GM12878 (cell line): ENCODE results near the gene C3orf38. TPM values are rescaled to one million over a fixed set of nuclear protein-coding genes. Genes with fewer than 3 reads are reported as not detected.

Source experiments
- ATAC-seq: fragments of 200-7000 bp; cut with Tn5 transposase; 3 replicates; pipeline ENCODE4 v1.9.1; 2020; ENCODE audit warnings: mild to moderate bottlenecking, moderate library complexity
- BruUV-seq: library from RNA; stranded (reverse); fragments of 400-500 nt; replicated peaks from 2 replicates; lab custom pipeline; 2021; lab: Mats Ljungman, UMichigan
- CTCF ChIA-PET: fragments of 300-600 bp; sonication (Branson Sonifier 250); formaldehyde crosslinking; extraction: SDS; loops from one replicate; lab custom pipeline; 2021; ENCODE audit warnings: inconsistent platforms; lab: Yijun Ruan, JAX
- POLR2A ChIA-PET: fragments of 350-600 bp; formaldehyde crosslinking; extraction: SDS; loops from one replicate; lab custom pipeline; 2021; ENCODE audit warnings: inconsistent platforms; lab: Charles Lee
- RAD21 ChIA-PET: fragments of 300-600 bp; sonication (Branson Sonifier 250); formaldehyde crosslinking; loops from one replicate; lab custom pipeline; 2023; ENCODE audit warnings: antibody characterized with exemption; ENCODE audit not compliant: unreplicated experiment; lab: Charles Lee
- SMC1A ChIA-PET: fragments of 300-600 bp; sonication (Branson Sonifier 250); formaldehyde crosslinking; loops from one replicate; lab custom pipeline; 2023; ENCODE audit not compliant: unreplicated experiment, uncharacterized antibody; lab: Charles Lee
- DNase-seq: peaks from one replicate; pipeline ENCODE4 v3.0.0-alpha.2; 2011; ENCODE audit warnings: low read depth, low spot score
- FAIRE-seq: peaks from 3 replicates; lab custom pipeline; 2011; peaks lifted over from hg19 to GRCh38; lab: Jason Lieb, UNC
- H2AFZ ChIP-seq: 2 replicates; pipeline ENCODE4 v1.6.0; 2011; ENCODE audit warnings: low read depth, low read length, control low read depth; ENCODE audit not compliant: control insufficient read depth
- H3K27ac ChIP-seq: 2 replicates; pipeline ENCODE4 v1.5.1; 2011; ENCODE audit warnings: control low read depth; ENCODE audit not compliant: control insufficient read depth, insufficient read depth
- H3K27me3 ChIP-seq, 2 experiments: replicated peaks in 1 of 2; 2 replicates each; pipeline versions ENCODE4 v1.6.0 to v1.6.1; 2011; ENCODE audit warnings: low read length in 1 of 2; ENCODE audit not compliant: control insufficient read depth in 2 of 2, insufficient read depth in 2 of 2
- H3K36me3 ChIP-seq, 2 experiments: 2 replicates each; pipeline ENCODE4 v1.5.1; 2011; ENCODE audit warnings: low read length in 1 of 2; ENCODE audit not compliant: control insufficient read depth in 2 of 2, insufficient read depth in 2 of 2
- H3K4me1 ChIP-seq: 2 replicates; pipeline ENCODE4 v1.6.1; 2011; ENCODE audit warnings: mild to moderate bottlenecking, low read length, moderate library complexity, mixed read lengths; ENCODE audit not compliant: control insufficient read depth, insufficient read depth
- H3K4me2 ChIP-seq: 2 replicates; pipeline ENCODE4 v1.6.0; 2011; ENCODE audit warnings: control low read depth; ENCODE audit not compliant: control insufficient read depth, insufficient read depth
- H3K4me3 ChIP-seq: fragments of 200-600 bp; sonication (generic); 2 replicates; pipeline ENCODE4 v1.5.1; 2016
- H3K79me2 ChIP-seq: 2 replicates; pipeline ENCODE4 v1.6.0; 2011; ENCODE audit warnings: low read length; ENCODE audit not compliant: control insufficient read depth, insufficient read depth
- H3K9ac ChIP-seq: 2 replicates; pipeline ENCODE4 v1.8.0; 2011; ENCODE audit warnings: low read length, control low read depth, mixed read lengths; ENCODE audit not compliant: control insufficient read depth, insufficient read depth
- H3K9me3 ChIP-seq: replicated peaks from 3 replicates; pipeline ENCODE4 v1.5.1; 2011; ENCODE audit warnings: mild to moderate bottlenecking, low read length; ENCODE audit not compliant: control insufficient read depth, insufficient read depth
- H4K20me1 ChIP-seq: 2 replicates; pipeline ENCODE4 v1.6.0; 2011; ENCODE audit not compliant: control insufficient read depth, insufficient read depth
- CREB1 ChIP-seq: IDR thresholded peaks from 2 replicates; pipeline ENCODE4 v1.6.1; 2012; ENCODE audit warnings: low read depth, mild to moderate bottlenecking, inconsistent platforms
- POLR2AphosphoS5 ChIP-seq: IDR thresholded peaks from 2 replicates; pipeline ENCODE4 v1.6.1; 2011; ENCODE audit warnings: mild to moderate bottlenecking, low read length, inconsistent platforms
- RFX5 ChIP-seq: IDR thresholded peaks from 2 replicates; pipeline ENCODE4 v1.6.1; 2011; ENCODE audit warnings: low read depth, low read length, improper control_type of control experiment
- SIN3A ChIP-seq: IDR thresholded peaks from 2 replicates; pipeline ENCODE4 v1.6.1; 2012; ENCODE audit warnings: low read depth, low read length, improper control_type of control experiment
- SMAD1 ChIP-seq: fragments of 450-650 bp; IDR thresholded peaks from 2 replicates; pipeline ENCODE4 v1.6.1; 2018; ENCODE audit warnings: mild to moderate bottlenecking, low read depth; ENCODE audit not compliant: partially characterized antibody
- SMC3 ChIP-seq: IDR thresholded peaks from 2 replicates; pipeline ENCODE4 v1.6.1; 2011; ENCODE audit warnings: low read length, improper control_type of control experiment, borderline replicate concordance
- SUPT20H ChIP-seq: IDR thresholded peaks from 2 replicates; pipeline ENCODE4 v1.6.1; 2011; ENCODE audit warnings: low read depth, mild to moderate bottlenecking, low read length, moderate library complexity, borderline replicate concordance; ENCODE audit not compliant: control insufficient read depth
- TARDBP ChIP-seq: IDR thresholded peaks from 2 replicates; pipeline ENCODE4 v1.6.1; 2016; ENCODE audit warnings: borderline replicate concordance
- TCF7 ChIP-seq: IDR thresholded peaks from 2 replicates; pipeline ENCODE4 v1.6.1; 2014; ENCODE audit warnings: antibody characterized with exemption, borderline replicate concordance
- WRNIP1 ChIP-seq: IDR thresholded peaks from 2 replicates; pipeline ENCODE4 v1.6.1; 2011; ENCODE audit warnings: low read depth, low read length, improper control_type of control experiment, borderline replicate concordance
- YY1 ChIP-seq: IDR thresholded peaks from 2 replicates; pipeline ENCODE4 v1.6.1; 2011; ENCODE audit warnings: low read depth, mild to moderate bottlenecking, low read length
- ZNF622 ChIP-seq: fragments of 450-650 bp; IDR thresholded peaks from 2 replicates; pipeline ENCODE4 v1.6.1; 2017; ENCODE audit warnings: mild to moderate bottlenecking, inconsistent platforms
- ZSCAN29 ChIP-seq: fragments of 450-650 bp; IDR thresholded peaks from 2 replicates; pipeline ENCODE4 v1.6.1; 2017; ENCODE audit warnings: mild to moderate bottlenecking, moderate library complexity
- WGBS: methylation state at CpG from one replicate; pipeline ENCODE4 v1.1.6; 2016; ENCODE audit warnings: low lambda C conversion rate; ENCODE audit not compliant: insufficient replicate concordance, insufficient coverage; ENCODE audit errors: missing lambda C conversion rate; 5-methylcytosine and 5-hydroxymethylcytosine counted together
- in situ Hi-C: fragments of 300-500 bp; cut with MboI; formaldehyde crosslinking; loops from 9 replicates; pipeline ENCODE4 v1.14.3; 2018; ENCODE audit warnings: mixed read lengths
- intact Hi-C: fragments of 100-400 bp; cut with micrococcal nuclease; formaldehyde crosslinking; loops from one replicate; pipeline ENCODE4 v1.14.2; 2022; ENCODE audit not compliant: unreplicated experiment
- polyA plus RNA-seq, 11 experiments: library from polyadenylated mRNA; depleted of rRNA in 4 of 11; unstranded in 6 of 11; stranded (reverse) in 5 of 11; fragments of >200 nt; fragmentation: Nextera tagmentation in 4 of 11; fragmentation: Illumina TruSeq in 1 of 11; extraction: Ambion mirVana in 4 of 11; extraction: Trizol in 1 of 11; gene quantifications; 1 replicate in 1 of 11; 2 replicates in 10 of 11; pipeline versions ENCODE4 v1.2.1 to v1.2.3, GENCODE V29; 2011 to 2016; ENCODE audit warnings: inconsistent platforms in 2 of 11, missing spikeins in 2 of 11, low read depth in 1 of 11
- total RNA-seq, 4 experiments: library from RNA; depleted of rRNA in 3 of 4; stranded (reverse); fragments of >200 nt in 3 of 4; fragmentation: Illumina TruSeq in 1 of 4; extraction: Trizol in 1 of 4; gene quantifications; 2 replicates each; pipeline versions ENCODE4 v1.2.1 to v1.2.3, GENCODE V29; 2013 to 2021
- TF ChIP-seq, protein P1 (sequence below), 3 experiments: IDR thresholded peaks in 2 of 3; conservative IDR thresholded peaks in 1 of 3; 2 replicates each; pipeline ENCODE4 v1.5.1; 2011; ENCODE audit warnings: low read depth in 3 of 3, low read length in 3 of 3, mild to moderate bottlenecking in 3 of 3, control low read depth in 2 of 3, moderate library complexity in 2 of 3, inconsistent platforms in 1 of 3, mixed read lengths in 1 of 3; ENCODE audit not compliant: control insufficient read depth in 2 of 3, insufficient read depth in 1 of 3; ENCODE audit errors: extremely low read depth in 1 of 3
- TF ChIP-seq, protein P2 (sequence below): fragments of 450-650 bp; formaldehyde crosslinking; IDR thresholded peaks from 2 replicates; pipeline ENCODE4 v1.5.0; 2022; ENCODE audit warnings: mild to moderate bottlenecking, missing genetic modification characterization
- TF ChIP-seq, protein P3 (sequence below): fragments of 450-650 bp; IDR thresholded peaks from 2 replicates; pipeline ENCODE4 v1.6.1; 2017; ENCODE audit warnings: mild to moderate bottlenecking

Gene C3orf38
- total and polyA plus RNA-seq, 10 of the 15 experiments (the other 5 are each of a cell fraction or from before 2014, with no cell fraction given) = 23.0 to 47.9 (median 31.5) TPM

DNA sequence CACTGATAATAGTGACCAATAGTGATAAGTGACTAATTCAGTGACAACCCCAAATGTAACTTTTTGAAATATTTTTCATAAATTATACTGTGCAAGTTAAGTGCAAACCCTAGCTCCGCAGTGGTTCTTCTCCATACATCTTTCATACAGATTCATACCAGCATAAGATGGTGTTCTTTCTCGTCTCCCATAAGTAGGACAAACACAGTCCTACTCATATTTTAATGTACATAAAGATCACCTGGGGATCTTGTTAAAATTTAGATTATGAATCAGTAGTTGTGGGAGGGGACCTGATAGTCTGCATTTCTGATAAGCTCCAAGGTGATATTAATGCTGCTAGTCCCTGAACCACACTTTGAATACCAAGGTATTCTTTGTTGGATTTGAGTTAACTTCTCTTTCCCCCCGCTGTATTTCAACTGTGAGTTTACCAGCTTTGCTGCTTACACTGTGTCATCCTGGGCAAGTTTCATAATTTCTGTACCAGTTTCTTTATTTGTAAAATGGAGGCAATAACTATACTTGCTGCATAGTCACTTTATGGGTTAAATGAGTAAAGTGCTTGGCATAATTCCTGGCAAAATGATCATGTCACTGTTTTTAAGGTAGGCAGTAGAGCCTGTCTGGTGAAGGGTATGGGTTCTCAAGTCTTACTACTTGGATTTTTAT lies 34.7 kb upstream of the C3orf38 start (continued):
- TF ChIP-seq, protein P1, sequence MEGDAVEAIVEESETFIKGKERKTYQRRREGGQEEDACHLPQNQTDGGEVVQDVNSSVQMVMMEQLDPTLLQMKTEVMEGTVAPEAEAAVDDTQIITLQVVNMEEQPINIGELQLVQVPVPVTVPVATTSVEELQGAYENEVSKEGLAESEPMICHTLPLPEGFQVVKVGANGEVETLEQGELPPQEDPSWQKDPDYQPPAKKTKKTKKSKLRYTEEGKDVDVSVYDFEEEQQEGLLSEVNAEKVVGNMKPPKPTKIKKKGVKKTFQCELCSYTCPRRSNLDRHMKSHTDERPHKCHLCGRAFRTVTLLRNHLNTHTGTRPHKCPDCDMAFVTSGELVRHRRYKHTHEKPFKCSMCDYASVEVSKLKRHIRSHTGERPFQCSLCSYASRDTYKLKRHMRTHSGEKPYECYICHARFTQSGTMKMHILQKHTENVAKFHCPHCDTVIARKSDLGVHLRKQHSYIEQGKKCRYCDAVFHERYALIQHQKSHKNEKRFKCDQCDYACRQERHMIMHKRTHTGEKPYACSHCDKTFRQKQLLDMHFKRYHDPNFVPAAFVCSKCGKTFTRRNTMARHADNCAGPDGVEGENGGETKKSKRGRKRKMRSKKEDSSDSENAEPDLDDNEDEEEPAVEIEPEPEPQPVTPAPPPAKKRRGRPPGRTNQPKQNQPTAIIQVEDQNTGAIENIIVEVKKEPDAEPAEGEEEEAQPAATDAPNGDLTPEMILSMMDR (IDR thresholded peaks at IDR 0.05 in 2 of 3, conservative IDR thresholded peaks at IDR 0.05 in 1 of 3; ENCODE audit: control insufficient read depth in 2 of 3, extremely low read depth in 1 of 3, insufficient read depth in 1 of 3, low read depth in 3 of 3, low read length in 3 of 3) = no peak
- TF ChIP-seq YY1 = no peak
- TF ChIP-seq TCF7 = no peak
- no peak for TF ChIP-seq SUPT20H
- no peak for TF ChIP-seq RFX5
- no peak for TF ChIP-seq SIN3A
- no peak for TF ChIP-seq CREB1

DNA sequence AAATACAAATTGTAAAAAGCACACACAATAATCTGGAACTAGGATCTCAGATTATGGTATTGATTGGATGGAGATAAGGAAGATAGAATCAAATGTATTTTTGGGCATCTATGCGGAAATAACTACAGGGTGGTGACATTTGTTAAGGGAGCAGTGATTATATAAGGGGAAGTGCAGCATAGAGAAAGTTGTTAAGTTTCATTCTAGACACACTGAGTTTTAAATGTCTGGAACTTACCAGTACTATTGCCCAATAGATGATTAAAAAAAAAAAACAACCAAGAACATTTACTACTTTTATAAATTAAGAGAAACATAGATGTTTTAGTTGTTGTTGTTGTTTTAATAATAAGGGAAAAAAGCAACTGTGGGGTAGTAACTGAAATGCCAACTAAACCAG lies 32.1 kb upstream of the C3orf38 start:
- H3K9ac ChIP-seq = no peak overlapping the region
- 0% methylated on average over 1 of the region's 1 CpG for WGBS
- H3K4me1 ChIP-seq = no peaks in the 10 kb centered on the region
- peaks cover 2% of the 10 kb centered on the region; the same call in 2 of the 3 replicates for H3K9me3 ChIP-seq
- ATAC-seq (no peak), DNase-seq (no peak), FAIRE-seq (no peak)
- no peak overlapping the region for H3K27ac ChIP-seq
- H2AFZ ChIP-seq = no peak overlapping the region
- ChIA-PET POLR2A (no interaction called here), RAD21 (no interaction called here), CTCF (interaction anchor here (0.6 to 1.1 kb wide), 2 partner anchors 9 to 328 kb away, joined by 3 to 6 read pairs; no protein-coding TSS in a partner anchor), SMC1A (no interaction called here)
- H4K20me1 ChIP-seq = no peaks in the 10 kb centered on the region
- H3K36me3 ChIP-seq = peaks cover 0 to 6% of the 10 kb centered on the region in 2 experiments; a peak in 2 of 4 replicates
- peaks cover 2% of the 10 kb centered on the region for H3K79me2 ChIP-seq
- intact Hi-C loops = no loop called here
- no peaks in the 10 kb centered on the region for H3K27me3 ChIP-seq
- no TSS peak for BruUV-seq
- in situ Hi-C loops = no loop called here
- no peak overlapping the region for H3K4me2 ChIP-seq
- no peak overlapping the region for H3K4me3 ChIP-seq
- no peak for TF ChIP-seq SMC3
- TF ChIP-seq RFX5 = no peak
- no peak for TF ChIP-seq ZNF622
- TF ChIP-seq TARDBP = no peak
- TF ChIP-seq, protein P2, sequence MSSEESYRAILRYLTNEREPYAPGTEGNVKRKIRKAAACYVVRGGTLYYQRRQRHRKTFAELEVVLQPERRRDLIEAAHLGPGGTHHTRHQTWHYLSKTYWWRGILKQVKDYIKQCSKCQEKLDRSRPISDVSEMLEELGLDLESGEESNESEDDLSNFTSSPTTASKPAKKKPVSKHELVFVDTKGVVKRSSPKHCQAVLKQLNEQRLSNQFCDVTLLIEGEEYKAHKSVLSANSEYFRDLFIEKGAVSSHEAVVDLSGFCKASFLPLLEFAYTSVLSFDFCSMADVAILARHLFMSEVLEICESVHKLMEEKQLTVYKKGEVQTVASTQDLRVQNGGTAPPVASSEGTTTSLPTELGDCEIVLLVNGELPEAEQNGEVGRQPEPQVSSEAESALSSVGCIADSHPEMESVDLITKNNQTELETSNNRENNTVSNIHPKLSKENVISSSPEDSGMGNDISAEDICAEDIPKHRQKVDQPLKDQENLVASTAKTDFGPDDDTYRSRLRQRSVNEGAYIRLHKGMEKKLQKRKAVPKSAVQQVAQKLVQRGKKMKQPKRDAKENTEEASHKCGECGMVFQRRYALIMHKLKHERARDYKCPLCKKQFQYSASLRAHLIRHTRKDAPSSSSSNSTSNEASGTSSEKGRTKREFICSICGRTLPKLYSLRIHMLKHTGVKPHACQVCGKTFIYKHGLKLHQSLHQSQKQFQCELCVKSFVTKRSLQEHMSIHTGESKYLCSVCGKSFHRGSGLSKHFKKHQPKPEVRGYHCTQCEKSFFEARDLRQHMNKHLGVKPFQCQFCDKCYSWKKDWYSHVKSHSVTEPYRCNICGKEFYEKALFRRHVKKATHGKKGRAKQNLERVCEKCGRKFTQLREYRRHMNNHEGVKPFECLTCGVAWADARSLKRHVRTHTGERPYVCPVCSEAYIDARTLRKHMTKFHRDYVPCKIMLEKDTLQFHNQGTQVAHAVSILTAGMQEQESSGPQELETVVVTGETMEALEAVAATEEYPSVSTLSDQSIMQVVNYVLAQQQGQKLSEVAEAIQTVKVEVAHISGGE (CRISPR knock-in tag) = no peak
- no peak for TF ChIP-seq SIN3A
- TF ChIP-seq, protein P3, sequence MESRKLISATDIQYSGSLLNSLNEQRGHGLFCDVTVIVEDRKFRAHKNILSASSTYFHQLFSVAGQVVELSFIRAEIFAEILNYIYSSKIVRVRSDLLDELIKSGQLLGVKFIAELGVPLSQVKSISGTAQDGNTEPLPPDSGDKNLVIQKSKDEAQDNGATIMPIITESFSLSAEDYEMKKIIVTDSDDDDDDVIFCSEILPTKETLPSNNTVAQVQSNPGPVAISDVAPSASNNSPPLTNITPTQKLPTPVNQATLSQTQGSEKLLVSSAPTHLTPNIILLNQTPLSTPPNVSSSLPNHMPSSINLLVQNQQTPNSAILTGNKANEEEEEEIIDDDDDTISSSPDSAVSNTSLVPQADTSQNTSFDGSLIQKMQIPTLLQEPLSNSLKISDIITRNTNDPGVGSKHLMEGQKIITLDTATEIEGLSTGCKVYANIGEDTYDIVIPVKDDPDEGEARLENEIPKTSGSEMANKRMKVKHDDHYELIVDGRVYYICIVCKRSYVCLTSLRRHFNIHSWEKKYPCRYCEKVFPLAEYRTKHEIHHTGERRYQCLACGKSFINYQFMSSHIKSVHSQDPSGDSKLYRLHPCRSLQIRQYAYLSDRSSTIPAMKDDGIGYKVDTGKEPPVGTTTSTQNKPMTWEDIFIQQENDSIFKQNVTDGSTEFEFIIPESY = no peak
- no peak for TF ChIP-seq ZSCAN29
- no peak for TF ChIP-seq POLR2AphosphoS5
- no peak for TF ChIP-seq SMAD1
- no peak for TF ChIP-seq WRNIP1
